ENCODE measurements around the gene CSAG1.
"Not testable (repeated sequence)": the region's sequence is repeated elsewhere in the genome, so short reads cannot be mapped to it uniquely, and the experiment has no call there.

The CSAG1 gene

GRCh38 chrX:152733261-152733975, at the start of gene CSAG1, which contains the start of gene MAGEA12:
Gene CSAG1 (minus strand): TSS chrX:152733721. CDS start chrX:152732460, 1,261 bp downstream.
Gene MAGEA12 (plus strand): TSS chrX:152733757. CDS start chrX:152736162, 2,405 bp downstream.
- DNase-seq: no peak

- DNase-seq: not testable (repeated sequence)
Observed at GRCh38 chrX:152769549-152770289, 36.2 kb upstream of the CSAG1 start, which contains the start of gene MAGEA6. Gene MAGEA6 (minus strand): TSS chrX:152769689. CDS start chrX:152767650, 2,039 bp downstream.

GRCh38 chrX:152766562-152766961, 33.0 kb upstream of the CSAG1 start:
- DNase-seq: not testable (repeated sequence)

GRCh38 chrX:152761582-152761981, 28.1 kb upstream of the CSAG1 start:
- not testable (repeated sequence) for DNase-seq

GRCh38 chrX:152759544-152759943, 26.0 kb upstream of the CSAG1 start:
- not testable (repeated sequence) for DNase-seq

- DNase-seq: not testable (repeated sequence)
Observed at GRCh38 chrX:152758918-152759317, 25.4 kb upstream of the CSAG1 start, which contains the start of gene CSAG3. Gene CSAG3 (plus strand): TSS chrX:152759218.

GRCh38 chrX:152754871-152755270, 21.4 kb upstream of the CSAG1 start:
- not testable (repeated sequence) for DNase-seq

GRCh38 chrX:152753686-152754650, 20.4 kb upstream of the CSAG1 start, which contains the start of gene MAGEA2:
Gene MAGEA2 (minus strand): TSS chrX:152753842. CDS start chrX:152751363, 2,479 bp downstream.
- DNase-seq: not testable (repeated sequence)

- no peak for DNase-seq
Observed at GRCh38 chrX:152738560-152738959, 5.0 kb upstream of the CSAG1 start.

GRCh38 chrX:152736528-152736927, 3.0 kb upstream of the CSAG1 start:
- not testable (repeated sequence) for DNase-seq

GRCh38 chrX:152735860-152736511, 2.5 kb upstream of the CSAG1 start:
- DNase-seq: no peak

GRCh38 chrX:152735101-152735500, 1.6 kb upstream of the CSAG1 start:
- DNase-seq: no peak

- DNase-seq: not testable (repeated sequence)
Observed at GRCh38 chrX:152734143-152734858, 780 bp upstream of the CSAG1 start.

GRCh38 chrX:152725409-152725808, 8.1 kb downstream of the CSAG1 start:
- DNase-seq: no peak

- not testable (repeated sequence) for DNase-seq
Observed at GRCh38 chrX:152713815-152714787, 19.4 kb downstream of the CSAG1 start, which contains the start of gene MAGEA2B. Gene MAGEA2B (plus strand): TSS chrX:152714628. CDS start chrX:152717107, 2,479 bp downstream.

- DNase-seq: not testable (repeated sequence)
Observed at GRCh38 chrX:152713195-152713594, 20.3 kb downstream of the CSAG1 start.

GRCh38 chrX:152709173-152709572, 24.3 kb downstream of the CSAG1 start, which contains the start of gene CSAG2:
Gene CSAG2 (minus strand): TSS chrX:152709273. CDS start chrX:152709112, 161 bp downstream.
- not testable (repeated sequence) for DNase-seq

- not testable (repeated sequence) for DNase-seq
Observed at GRCh38 chrX:152706500-152706899, 27.0 kb downstream of the CSAG1 start.

GRCh38 chrX:152700390-152700789, 33.1 kb downstream of the CSAG1 start:
- not testable (repeated sequence) for DNase-seq

All from DMS153 (cell line).